Activated CD4-positive, alpha-beta T cell treated with anti-CD3 and anti-CD28 coated beads, Interleukin-2, amount 50 U/mL, for 48 hours (primary cell): Measurements from ENCODE around the gene UGGT2.
A peak's percentile ranks its signal among the peaks of the same experiment; 100 is the strongest.
"Not testable (repeated sequence)": the region's sequence is repeated elsewhere in the genome, so short reads cannot be mapped to it uniquely, and the experiment has no call there.

ENCODE experiments used
- DNase-seq, 2 experiments: peaks; one replicate each; pipeline ENCODE4 v3.0.0-alpha.2; 2020

Gene UGGT2

GRCh38 chr13:96053003-96053703, at the start of gene UGGT2:
Gene UGGT2 (minus strand): TSS chr13:96053401. CDS start chr13:96053312, 89 bp downstream.
- DNase-seq: peak; percentile 8 to 22

GRCh38 chr13:96100457-96101220, 47.4 kb upstream of the UGGT2 start:
- DNase-seq: no peak

- no peak for DNase-seq
Measured at GRCh38 chr13:96093296-96094006, 40.2 kb upstream of the UGGT2 start.

- no peak for DNase-seq
Measured at GRCh38 chr13:96091164-96092117, 38.2 kb upstream of the UGGT2 start.

- DNase-seq: peak in 1 of 2 experiments; percentile 4
Measured at GRCh38 chr13:96090240-96091101, 37.3 kb upstream of the UGGT2 start.

GRCh38 chr13:96089749-96090239, 36.6 kb upstream of the UGGT2 start, which contains the start of gene HS6ST3:
Gene HS6ST3 (plus strand): TSS chr13:96090107.
- DNase-seq: peak in 1 of 2 experiments; percentile 4

- no peak for DNase-seq
Measured at GRCh38 chr13:96089139-96089538, 35.9 kb upstream of the UGGT2 start.

GRCh38 chr13:96086736-96087135, 33.5 kb upstream of the UGGT2 start:
- DNase-seq: no peak

GRCh38 chr13:96082640-96083039, 29.4 kb upstream of the UGGT2 start:
- DNase-seq: no peak

- no peak for DNase-seq
Measured at GRCh38 chr13:96081888-96082287, 28.7 kb upstream of the UGGT2 start.

GRCh38 chr13:96080676-96081075, 27.5 kb upstream of the UGGT2 start:
- DNase-seq: no peak

- no peak for DNase-seq
Measured at GRCh38 chr13:96075953-96076543, 22.8 kb upstream of the UGGT2 start.

GRCh38 chr13:96072392-96072791, 19.2 kb upstream of the UGGT2 start:
- no peak for DNase-seq

GRCh38 chr13:96071504-96071903, 18.3 kb upstream of the UGGT2 start:
- DNase-seq: no peak

GRCh38 chr13:96068729-96069128, 15.5 kb upstream of the UGGT2 start:
- DNase-seq: no peak

- no peak for DNase-seq
Measured at GRCh38 chr13:96065849-96066248, 12.6 kb upstream of the UGGT2 start.

- no peak for DNase-seq
Measured at GRCh38 chr13:96052656-96053002, 572 bp downstream of the UGGT2 start.

- DNase-seq: not testable (repeated sequence)
Measured at GRCh38 chr13:96051946-96052345, 1.3 kb downstream of the UGGT2 start.

GRCh38 chr13:96051491-96051890, 1.7 kb downstream of the UGGT2 start:
- DNase-seq: not testable (repeated sequence)

- not testable (repeated sequence) for DNase-seq
Measured at GRCh38 chr13:96050955-96051354, 2.2 kb downstream of the UGGT2 start.
